Tibial nerve (tissue), 4 donors: ENCODE results near the gene RPL11. TPM values are rescaled to one million over a fixed set of nuclear protein-coding genes. Genes with fewer than 3 reads are reported as not detected.

ENCODE experiments used
- DNase-seq, 2 donors: peaks; one replicate each; pipeline ENCODE4 v3.0.0-alpha.2; 2019; ENCODE audit warnings: low spot score in 2 of 2
- H3K27ac ChIP-seq, 4 donors: fragments of 200-600 bp; sonication (generic) in 3 of 4; one replicate each; pipeline ENCODE4 v1.5.1; 2017 to 2019; ENCODE audit warnings: mild to moderate bottlenecking in 1 of 4
- H3K27me3 ChIP-seq, 2 donors: fragments of 200-600 bp; sonication (generic) in 1 of 2; one replicate each; pipeline versions ENCODE4 v1.5.1 to v1.6.0; 2017 to 2019
- H3K36me3 ChIP-seq, 3 donors: fragments of 200-600 bp; sonication (generic); one replicate each; pipeline ENCODE4 v1.5.1; 2018 to 2019
- H3K4me1 ChIP-seq, 4 donors: fragments of 200-600 bp; sonication (generic) in 3 of 4; one replicate each; pipeline ENCODE4 v1.5.1; 2017 to 2019
- H3K4me3 ChIP-seq, 4 donors: fragments of 200-600 bp; sonication (generic) in 3 of 4; one replicate each; pipeline ENCODE4 v1.5.1; 2017 to 2019; ENCODE audit warnings: mild to moderate bottlenecking in 1 of 4, moderate library complexity in 1 of 4
- H3K9me3 ChIP-seq, 4 donors: fragments of 200-600 bp; sonication (generic) in 3 of 4; one replicate each; pipeline ENCODE4 v1.5.1; 2017 to 2019
- EP300 ChIP-seq, 2 donors: sonication (generic); formaldehyde crosslinking; IDR thresholded peaks; one replicate each; pipeline ENCODE4 v1.6.1; 2017; ENCODE audit warnings: antibody characterized with exemption in 2 of 2, mild to moderate bottlenecking in 1 of 2
- POLR2A ChIP-seq, 2 donors: fragments of 450-650 bp; IDR thresholded peaks; one replicate each; pipeline ENCODE4 v1.6.1; 2017; ENCODE audit warnings: antibody characterized with exemption in 2 of 2, mild to moderate bottlenecking in 2 of 2, moderate library complexity in 2 of 2
- WGBS, 2 donors: methylation state at CpG; one replicate each; pipeline ENCODE4 v1.1.5; 2018; 5-methylcytosine and 5-hydroxymethylcytosine counted together
- total RNA-seq, 4 donors: library from RNA; depleted of rRNA; stranded (reverse); fragments of >200 nt; gene quantifications; one replicate each; pipeline ENCODE4 v1.1.0, GENCODE V29; 2016
- TF ChIP-seq, protein P1 (sequence below), 5 experiments: fragments of 200-600 bp in 3 of 5; fragments of 450-650 bp in 2 of 5; sonication (generic) in 3 of 5; IDR thresholded peaks; one replicate each; pipeline ENCODE4 v1.5.1; 2016 to 2019; ENCODE audit warnings: antibody characterized with exemption in 5 of 5, mild to moderate bottlenecking in 3 of 5, moderate library complexity in 2 of 5

Gene RPL11
- total RNA-seq, result 100 to 1,000 TPM; 739 to 843 (median 765) TPM

DNA sequence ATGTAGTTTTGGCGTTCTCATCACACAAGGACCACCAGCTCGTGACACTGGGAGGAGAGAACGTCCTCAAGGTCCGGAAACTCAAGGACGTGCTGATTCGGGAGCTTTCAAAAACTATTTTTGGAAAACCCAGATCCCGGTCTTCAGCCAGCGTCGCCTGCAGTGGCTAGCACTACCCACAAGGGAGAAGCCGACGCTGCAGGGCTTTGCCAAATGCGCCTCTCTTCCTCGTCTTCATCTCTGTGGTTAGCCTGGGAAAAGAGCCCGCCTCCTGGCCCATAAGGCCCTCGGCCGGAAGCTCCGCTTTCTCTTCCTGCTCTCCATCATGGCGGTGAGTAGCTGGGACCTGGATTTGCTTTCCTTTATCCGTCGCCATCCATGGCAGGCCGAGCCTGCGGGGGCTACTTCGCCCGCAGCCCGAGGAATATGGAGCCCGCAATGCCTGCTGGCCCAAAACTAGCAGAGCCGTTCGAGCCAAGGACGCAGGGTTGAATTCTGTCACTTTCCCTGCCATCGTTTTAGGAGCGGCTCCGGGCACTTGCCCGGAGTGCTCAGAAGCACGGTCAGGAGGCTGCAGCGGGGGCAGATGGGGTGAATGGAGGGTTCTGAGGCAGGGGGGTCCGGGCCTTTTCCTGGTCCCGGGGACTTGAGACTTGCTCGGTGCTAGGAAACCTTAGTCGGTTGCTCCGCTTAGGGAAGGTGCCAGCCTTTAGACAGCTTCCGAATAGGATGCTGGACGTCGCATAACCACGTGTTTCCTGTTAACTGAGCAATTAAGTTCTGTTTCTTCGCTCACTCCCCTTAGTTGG, at the start of gene RPL11:
RPL11 (plus strand) TSS at position 308 of the 809 bp plus-strand sequence; CDS start at position 326, 18 bp downstream.
- Histone ChIP-seq H3K36me3 (peaks cover 0 to 38% (median 23%) of the 10 kb centered on the region in 3 donors), H3K4me3 (peak within 1 kb of the TSS; percentile 60 to 92 (median 91)), H3K27me3 (no peaks in the 10 kb centered on the region), H3K4me1 (peaks cover 8 to 49% (median 27%) of the 10 kb centered on the region in 4 donors), H3K27ac (peak within 1 kb of the TSS; percentile 56 to 94 (median 86)), H3K9me3 (peaks cover 0 to 5% (median 0%) of the 10 kb centered on the region in 4 donors)
- peak; percentile 82 to 98 for TF ChIP-seq EP300 (IDR thresholded peaks at IDR 0.05)
- peak; percentile 71 to 79 for TF ChIP-seq POLR2A (IDR thresholded peaks at IDR 0.05)
- TF ChIP-seq, protein P1, sequence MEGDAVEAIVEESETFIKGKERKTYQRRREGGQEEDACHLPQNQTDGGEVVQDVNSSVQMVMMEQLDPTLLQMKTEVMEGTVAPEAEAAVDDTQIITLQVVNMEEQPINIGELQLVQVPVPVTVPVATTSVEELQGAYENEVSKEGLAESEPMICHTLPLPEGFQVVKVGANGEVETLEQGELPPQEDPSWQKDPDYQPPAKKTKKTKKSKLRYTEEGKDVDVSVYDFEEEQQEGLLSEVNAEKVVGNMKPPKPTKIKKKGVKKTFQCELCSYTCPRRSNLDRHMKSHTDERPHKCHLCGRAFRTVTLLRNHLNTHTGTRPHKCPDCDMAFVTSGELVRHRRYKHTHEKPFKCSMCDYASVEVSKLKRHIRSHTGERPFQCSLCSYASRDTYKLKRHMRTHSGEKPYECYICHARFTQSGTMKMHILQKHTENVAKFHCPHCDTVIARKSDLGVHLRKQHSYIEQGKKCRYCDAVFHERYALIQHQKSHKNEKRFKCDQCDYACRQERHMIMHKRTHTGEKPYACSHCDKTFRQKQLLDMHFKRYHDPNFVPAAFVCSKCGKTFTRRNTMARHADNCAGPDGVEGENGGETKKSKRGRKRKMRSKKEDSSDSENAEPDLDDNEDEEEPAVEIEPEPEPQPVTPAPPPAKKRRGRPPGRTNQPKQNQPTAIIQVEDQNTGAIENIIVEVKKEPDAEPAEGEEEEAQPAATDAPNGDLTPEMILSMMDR (IDR thresholded peaks at IDR 0.05), result peak; percentile 77 to 95 (median 89)
- WGBS, 2 donors, result 1% methylated on average over 40 to 44 of the region's 45 CpGs
- peak; percentile 81 to 91 for DNase-seq

GRCh38 chr1:23643736-23644554, 47.7 kb upstream of the RPL11 start:
- peaks cover 0 to 20% (median 0%) of the 10 kb centered on the region in 4 donors for H3K4me1 ChIP-seq
- no peak for DNase-seq
- H3K4me3 ChIP-seq, result no peak overlapping the region
- H3K36me3 ChIP-seq, result no peaks in the 10 kb centered on the region
- no peaks in the 10 kb centered on the region for H3K27me3 ChIP-seq
- TF ChIP-seq, protein P1 (IDR thresholded peaks at IDR 0.05), result no peak
- TF ChIP-seq EP300 (IDR thresholded peaks at IDR 0.05), result no peak
- TF ChIP-seq POLR2A (IDR thresholded peaks at IDR 0.05), result no peak
- H3K27ac ChIP-seq, result no peak overlapping the region
- H3K9me3 ChIP-seq, result no peaks in the 10 kb centered on the region
- 24 to 32% methylated on average over 7 of the region's 7 CpGs for WGBS, 2 donors

- WGBS, 2 donors, result 69 to 72% methylated on average over 5 of the region's 5 CpGs
- no peak overlapping the region for H3K27ac ChIP-seq
- H3K27me3 ChIP-seq, result no peaks in the 10 kb centered on the region
- DNase-seq, result no peak
- no peaks in the 10 kb centered on the region for H3K36me3 ChIP-seq
- TF ChIP-seq POLR2A (IDR thresholded peaks at IDR 0.05), result no peak
- TF ChIP-seq EP300 (IDR thresholded peaks at IDR 0.05), result no peak
- H3K4me1 ChIP-seq, result peaks cover 0 to 15% (median 0%) of the 10 kb centered on the region in 4 donors
- H3K9me3 ChIP-seq, result no peaks in the 10 kb centered on the region
- H3K4me3 ChIP-seq, result no peak overlapping the region
Observed at GRCh38 chr1:23644555-23644866, 47.1 kb upstream of the RPL11 start.

- Histone ChIP-seq H3K27me3 (no peaks in the 10 kb centered on the region), H3K4me1 (peaks cover 0 to 13% (median 0%) of the 10 kb centered on the region in 4 donors), H3K9me3 (no peaks in the 10 kb centered on the region), H3K27ac (no peak overlapping the region), H3K4me3 (no peak overlapping the region), H3K36me3 (no peaks in the 10 kb centered on the region)
- no peak for DNase-seq
- 88 to 93% methylated on average over 3 of the region's 3 CpGs for WGBS, 2 donors
- no peak for TF ChIP-seq POLR2A (IDR thresholded peaks at IDR 0.05)
- TF ChIP-seq EP300 (IDR thresholded peaks at IDR 0.05), result no peak
- TF ChIP-seq, protein P1 (IDR thresholded peaks at IDR 0.05), result no peak
Observed at GRCh38 chr1:23645338-23645737, 46.3 kb upstream of the RPL11 start.

DNA sequence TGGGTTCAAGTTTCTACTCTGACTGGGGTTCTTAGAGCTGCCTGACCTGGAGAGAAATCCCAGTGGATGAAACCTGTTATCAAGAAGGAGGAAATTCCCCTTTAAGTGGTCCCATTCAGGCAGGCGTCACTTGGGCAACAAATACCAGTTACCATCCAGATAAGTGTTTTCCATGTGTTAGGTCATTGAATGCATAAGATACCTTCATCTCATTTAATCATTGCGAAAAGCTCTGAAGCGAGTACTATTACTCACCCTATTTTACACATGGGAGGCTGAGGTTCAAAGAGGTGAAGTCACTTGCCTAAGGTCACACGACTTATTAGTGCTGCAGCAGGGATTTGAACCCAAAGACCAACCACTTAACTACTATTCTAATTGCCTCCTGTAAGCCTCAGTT, 45.5 kb upstream of the RPL11 start:
- Histone ChIP-seq H3K4me3 (no peak overlapping the region), H3K27ac (no peak overlapping the region), H3K36me3 (no peaks in the 10 kb centered on the region), H3K27me3 (no peaks in the 10 kb centered on the region), H3K9me3 (no peaks in the 10 kb centered on the region), H3K4me1 (peaks cover 0 to 17% (median 0%) of the 10 kb centered on the region in 4 donors)
- TF ChIP-seq, protein P1 (IDR thresholded peaks at IDR 0.05), result no peak
- TF ChIP-seq EP300 (IDR thresholded peaks at IDR 0.05), result no peak
- no peak for TF ChIP-seq POLR2A (IDR thresholded peaks at IDR 0.05)
- no peak for DNase-seq
- 91 to 92% methylated on average over 4 of the region's 4 CpGs for WGBS, 2 donors
